Activated naive CD8-positive, alpha-beta T cell treated with anti-CD3 and anti-CD28 coated beads for 36 hours (primary cell): Measurements from ENCODE around the gene SYPL1. TPM values are rescaled to one million over a fixed set of nuclear protein-coding genes. Genes with fewer than 3 reads are reported as not detected.

ENCODE experiments used
- DNase-seq: peaks from one replicate; pipeline ENCODE4 v3.0.0; 2021
- H3K27ac Mint-ChIP-seq: one replicate; pipeline ENCODE4 v1.8.0; 2022; ENCODE audit warnings: mild to moderate bottlenecking, moderate library complexity, mixed read lengths
- H3K27me3 Mint-ChIP-seq: one replicate; pipeline ENCODE4 v1.8.0; 2022; ENCODE audit warnings: mild to moderate bottlenecking, mixed read lengths
- H3K36me3 Mint-ChIP-seq: one replicate; pipeline ENCODE4 v1.8.0; 2021; ENCODE audit warnings: mild to moderate bottlenecking, mixed read lengths
- H3K4me1 Mint-ChIP-seq: one replicate; pipeline ENCODE4 v1.8.0; 2021; ENCODE audit warnings: mixed read lengths
- H3K4me3 Mint-ChIP-seq: one replicate; pipeline ENCODE4 v1.8.0; 2022; ENCODE audit warnings: mild to moderate bottlenecking, moderate library complexity, mixed read lengths
- H3K9me3 Mint-ChIP-seq: one replicate; pipeline ENCODE4 v1.8.0; 2022; ENCODE audit warnings: mixed read lengths
- total RNA-seq, 2 experiments: library from RNA; stranded (reverse); gene quantifications; one replicate each; pipeline ENCODE4 v1.2.3, GENCODE V29; 2021

Gene SYPL1
- total RNA-seq, 2 experiments from 2014 or later, result 41.6 to 42.8 TPM

- DNase-seq, result no peak
- peaks cover 56% of the 10 kb centered on the region for H3K4me1 Mint-ChIP-seq
- H3K9me3 Mint-ChIP-seq, result no peaks in the 10 kb centered on the region
- peak overlapping the region; percentile 79 for H3K27ac Mint-ChIP-seq
- peak overlapping the region; percentile 86 for H3K4me3 Mint-ChIP-seq
- H3K36me3 Mint-ChIP-seq, result peaks cover 11% of the 10 kb centered on the region
- no peaks in the 10 kb centered on the region for H3K27me3 Mint-ChIP-seq
Measured at GRCh38 chr7:106110885-106111654, 1.0 kb downstream of the SYPL1 start.

DNA sequence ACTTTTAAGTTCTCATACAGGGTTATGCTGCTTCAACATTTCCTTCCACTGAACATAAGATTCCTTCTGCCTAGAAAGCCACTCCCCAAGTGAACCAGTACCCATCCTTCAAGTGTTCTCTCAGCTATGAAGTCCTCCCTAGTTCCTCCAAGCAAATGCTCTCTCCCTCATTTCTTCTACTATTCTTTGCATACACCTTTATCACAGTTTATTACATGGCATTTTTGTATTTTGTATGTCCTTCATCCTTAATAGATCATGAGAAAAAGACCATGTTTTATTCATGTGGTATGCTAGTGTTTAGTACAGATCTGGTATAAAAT, 1.9 kb downstream of the SYPL1 start:
- Mint-ChIP-seq H3K4me3 (peak overlapping the region; percentile 52), H3K27ac (no peak overlapping the region), H3K27me3 (no peaks in the 10 kb centered on the region), H3K4me1 (peaks cover 58% of the 10 kb centered on the region), H3K36me3 (peaks cover 18% of the 10 kb centered on the region), H3K9me3 (no peaks in the 10 kb centered on the region)
- DNase-seq, result no peak

GRCh38 chr7:106109521-106110237, 2.4 kb downstream of the SYPL1 start:
- no peaks in the 10 kb centered on the region for H3K9me3 Mint-ChIP-seq
- H3K27me3 Mint-ChIP-seq, result no peaks in the 10 kb centered on the region
- peaks cover 58% of the 10 kb centered on the region for H3K4me1 Mint-ChIP-seq
- peak overlapping the region; percentile 52 for H3K4me3 Mint-ChIP-seq
- peaks cover 22% of the 10 kb centered on the region for H3K36me3 Mint-ChIP-seq
- no peak for DNase-seq
- H3K27ac Mint-ChIP-seq, result no peak overlapping the region

- Mint-ChIP-seq H3K27ac (no peak overlapping the region), H3K4me3 (peak overlapping the region; percentile 3), H3K36me3 (peaks cover 22% of the 10 kb centered on the region)
Measured at GRCh38 chr7:106108991-106109390, 3.1 kb downstream of the SYPL1 start.

GRCh38 chr7:106104721-106105260, 7.3 kb downstream of the SYPL1 start:
- Mint-ChIP-seq H3K4me1 (peaks cover 62% of the 10 kb centered on the region), H3K27me3 (no peaks in the 10 kb centered on the region), H3K9me3 (no peaks in the 10 kb centered on the region), H3K27ac (no peak overlapping the region), H3K36me3 (peaks cover 24% of the 10 kb centered on the region), H3K4me3 (no peak overlapping the region)
- no peak for DNase-seq

More at GRCh38 chr7:106108991-106109390, 3.1 kb downstream of the SYPL1 start:
- no peaks in the 10 kb centered on the region for H3K9me3 Mint-ChIP-seq
- peaks cover 54% of the 10 kb centered on the region for H3K4me1 Mint-ChIP-seq
- DNase-seq, result no peak
- H3K27me3 Mint-ChIP-seq, result no peaks in the 10 kb centered on the region

GRCh38 chr7:106102387-106102966, 9.6 kb downstream of the SYPL1 start:
- H3K36me3 Mint-ChIP-seq, result peaks cover 28% of the 10 kb centered on the region
- DNase-seq, result no peak
- no peaks in the 10 kb centered on the region for H3K27me3 Mint-ChIP-seq
- H3K4me1 Mint-ChIP-seq, result peaks cover 61% of the 10 kb centered on the region
- no peak overlapping the region for H3K27ac Mint-ChIP-seq
- no peaks in the 10 kb centered on the region for H3K9me3 Mint-ChIP-seq
- no peak overlapping the region for H3K4me3 Mint-ChIP-seq

GRCh38 chr7:106101726-106102125, 10.4 kb downstream of the SYPL1 start:
- DNase-seq, result no peak
- Mint-ChIP-seq H3K27me3 (no peaks in the 10 kb centered on the region), H3K36me3 (peaks cover 28% of the 10 kb centered on the region)

GRCh38 chr7:106100863-106101629, 11.1 kb downstream of the SYPL1 start:
- Mint-ChIP-seq H3K4me1 (peaks cover 61% of the 10 kb centered on the region), H3K9me3 (no peaks in the 10 kb centered on the region), H3K27ac (peak overlapping the region; percentile 12), H3K36me3 (peaks cover 26% of the 10 kb centered on the region), H3K27me3 (no peaks in the 10 kb centered on the region), H3K4me3 (no peak overlapping the region)
- DNase-seq, result no peak

More at GRCh38 chr7:106101726-106102125, 10.4 kb downstream of the SYPL1 start:
- Mint-ChIP-seq H3K9me3 (no peaks in the 10 kb centered on the region), H3K4me3 (no peak overlapping the region), H3K27ac (no peak overlapping the region), H3K4me1 (peaks cover 61% of the 10 kb centered on the region)

GRCh38 chr7:106099539-106099938, 12.6 kb downstream of the SYPL1 start:
- H3K4me1 Mint-ChIP-seq, result peaks cover 49% of the 10 kb centered on the region
- no peak overlapping the region for H3K4me3 Mint-ChIP-seq
- H3K27ac Mint-ChIP-seq, result peak overlapping the region; percentile 46
- no peaks in the 10 kb centered on the region for H3K27me3 Mint-ChIP-seq
- peaks cover 15% of the 10 kb centered on the region for H3K36me3 Mint-ChIP-seq
- no peaks in the 10 kb centered on the region for H3K9me3 Mint-ChIP-seq
- no peak for DNase-seq

DNA sequence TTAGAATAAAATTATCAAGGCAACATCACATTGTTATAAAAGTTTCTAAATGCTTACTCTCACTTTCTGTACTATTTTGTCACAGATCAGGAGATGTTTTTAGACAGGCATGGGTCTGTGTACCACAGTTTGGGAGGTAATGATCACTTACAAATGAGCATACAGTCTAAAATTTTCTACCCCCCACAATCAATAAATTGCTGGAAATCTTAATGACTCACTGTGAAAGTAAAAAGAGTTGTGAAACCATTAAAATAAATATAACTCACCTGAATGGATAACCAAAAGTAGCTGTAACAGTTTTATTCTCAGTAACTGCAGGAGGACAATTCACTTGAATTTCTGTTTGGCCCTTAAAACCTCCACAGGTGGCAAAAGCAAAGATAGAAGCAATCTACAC, 13.2 kb downstream of the SYPL1 start:
- Mint-ChIP-seq H3K4me3 (no peak overlapping the region), H3K4me1 (peaks cover 47% of the 10 kb centered on the region), H3K36me3 (peaks cover 15% of the 10 kb centered on the region), H3K27ac (peak overlapping the region; percentile 46), H3K27me3 (no peaks in the 10 kb centered on the region), H3K9me3 (no peaks in the 10 kb centered on the region)
- DNase-seq, result no peak

- H3K4me1 Mint-ChIP-seq, result peaks cover 24% of the 10 kb centered on the region
- no peak overlapping the region for H3K27ac Mint-ChIP-seq
- no peak overlapping the region for H3K4me3 Mint-ChIP-seq
- no peak for DNase-seq
- no peaks in the 10 kb centered on the region for H3K27me3 Mint-ChIP-seq
- H3K9me3 Mint-ChIP-seq, result no peaks in the 10 kb centered on the region
- peaks cover 14% of the 10 kb centered on the region for H3K36me3 Mint-ChIP-seq
Measured at GRCh38 chr7:106095634-106096033, 16.5 kb downstream of the SYPL1 start.

GRCh38 chr7:106094780-106095179, 17.3 kb downstream of the SYPL1 start:
- H3K27ac Mint-ChIP-seq, result no peak overlapping the region
- H3K27me3 Mint-ChIP-seq, result no peaks in the 10 kb centered on the region
- no peak overlapping the region for H3K4me3 Mint-ChIP-seq
- peaks cover 19% of the 10 kb centered on the region for H3K4me1 Mint-ChIP-seq
- peaks cover 16% of the 10 kb centered on the region for H3K36me3 Mint-ChIP-seq
- H3K9me3 Mint-ChIP-seq, result no peaks in the 10 kb centered on the region
- no peak for DNase-seq

GRCh38 chr7:106092204-106092603, 19.9 kb downstream of the SYPL1 start:
- peaks cover 9% of the 10 kb centered on the region for H3K4me1 Mint-ChIP-seq
- H3K27me3 Mint-ChIP-seq, result no peaks in the 10 kb centered on the region
- H3K27ac Mint-ChIP-seq, result peak overlapping the region; percentile 14
- peaks cover 24% of the 10 kb centered on the region for H3K36me3 Mint-ChIP-seq
- no peaks in the 10 kb centered on the region for H3K9me3 Mint-ChIP-seq
- no peak overlapping the region for H3K4me3 Mint-ChIP-seq
- no peak for DNase-seq

DNA sequence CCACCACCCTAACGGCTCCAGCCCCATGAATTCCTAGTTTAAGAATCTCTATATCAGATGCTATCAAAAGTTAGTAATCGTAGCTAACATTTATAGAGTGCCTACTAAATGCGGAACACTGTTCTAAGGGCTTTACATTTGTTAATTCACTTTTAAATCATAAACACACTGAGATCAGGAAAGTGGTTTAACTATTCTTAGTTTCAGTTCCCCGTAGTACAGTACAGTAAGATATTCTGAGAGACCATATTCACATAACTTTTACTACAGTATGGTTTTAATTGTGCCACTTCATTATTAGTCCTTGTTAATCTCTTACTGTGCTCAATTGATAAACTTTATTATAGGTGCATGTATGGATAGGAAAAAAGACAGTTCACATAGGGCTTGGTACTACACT, 22.5 kb downstream of the SYPL1 start:
- Mint-ChIP-seq H3K27me3 (no peaks in the 10 kb centered on the region), H3K4me1 (peaks cover 18% of the 10 kb centered on the region), H3K4me3 (no peak overlapping the region), H3K36me3 (peaks cover 24% of the 10 kb centered on the region), H3K27ac (peak overlapping the region; percentile 22), H3K9me3 (peaks cover 3% of the 10 kb centered on the region)
- DNase-seq, result no peak

DNA sequence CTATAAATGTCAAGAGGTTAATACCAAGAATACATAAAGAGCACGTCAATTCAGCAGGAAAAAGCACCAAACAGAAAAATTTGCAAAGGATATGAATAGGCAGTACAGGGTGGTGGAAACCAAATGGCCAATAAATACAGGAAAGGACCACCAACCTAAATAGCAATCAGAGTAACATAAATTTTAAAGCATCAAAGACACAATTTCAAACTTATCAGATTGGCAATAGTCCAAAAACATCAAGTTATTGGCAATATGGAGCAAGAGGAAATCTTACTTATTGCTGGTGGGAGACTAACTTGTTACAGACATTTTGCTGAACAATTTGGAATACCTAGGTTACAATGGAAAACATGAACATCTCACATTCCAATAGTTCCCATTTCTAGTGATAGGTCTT, 24.1 kb downstream of the SYPL1 start:
- Mint-ChIP-seq H3K9me3 (peaks cover 3% of the 10 kb centered on the region), H3K4me1 (peaks cover 26% of the 10 kb centered on the region), H3K36me3 (peaks cover 30% of the 10 kb centered on the region), H3K27me3 (no peaks in the 10 kb centered on the region), H3K27ac (no peak overlapping the region), H3K4me3 (no peak overlapping the region)
- DNase-seq, result no peak
